A673 (cell line): ENCODE data around the gene RERE. TPM values are rescaled to one million over a fixed set of nuclear protein-coding genes. Genes with fewer than 3 reads are reported as not detected.

Source experiments
- BruUV-seq: library from RNA; stranded (reverse); fragments of 400-500 nt; replicated peaks from 2 replicates; lab custom pipeline; 2021; lab: Mats Ljungman, UMichigan
- CTCF ChIA-PET: fragments of 300-600 bp; sonication (Branson Sonifier 250); formaldehyde crosslinking; loops from one replicate; lab custom pipeline; 2022; ENCODE audit warnings: antibody characterized with exemption; lab: Charles Lee
- POLR2A ChIA-PET: fragments of 300-600 bp; sonication (Branson Sonifier 250); formaldehyde crosslinking; loops from one replicate; lab custom pipeline; 2022; ENCODE audit warnings: antibody characterized with exemption; ENCODE audit not compliant: low non-redundant PET; lab: Charles Lee
- DNase-seq: peaks from one replicate; pipeline ENCODE4 v3.0.0-alpha.2; 2015; ENCODE audit warnings: low spot score
- H3K27ac ChIP-seq: fragments of 200-600 bp; sonication (generic); 2 replicates; pipeline ENCODE4 v1.5.1; 2016; ENCODE audit warnings: mixed run types, low read depth, mild to moderate bottlenecking, mixed read lengths, antibody characterized with exemption, low read length; ENCODE audit not compliant: poor library complexity, severe bottlenecking
- H3K27me3 ChIP-seq: fragments of 200-600 bp; sonication (generic); replicated peaks from 2 replicates; pipeline ENCODE4 v1.6.1; 2017; ENCODE audit warnings: mixed run types, low read depth, mild to moderate bottlenecking, mixed read lengths, antibody characterized with exemption, low read length; ENCODE audit not compliant: insufficient read depth, poor library complexity
- H3K36me3 ChIP-seq: fragments of 200-600 bp; sonication (generic); 2 replicates; pipeline ENCODE4 v1.6.1; 2016; ENCODE audit warnings: mixed run types, mild to moderate bottlenecking, mixed read lengths, antibody characterized with exemption, low read length; ENCODE audit not compliant: insufficient read depth, poor library complexity, severe bottlenecking
- H3K4me1 ChIP-seq: fragments of 200-600 bp; sonication (generic); 2 replicates; pipeline ENCODE4 v1.6.1; 2017; ENCODE audit warnings: mixed run types, mild to moderate bottlenecking, mixed read lengths, antibody characterized with exemption, low read length; ENCODE audit not compliant: insufficient read depth, poor library complexity, severe bottlenecking
- H3K4me3 ChIP-seq: fragments of 200-600 bp; sonication (generic); 2 replicates; pipeline ENCODE4 v1.5.1; 2016; ENCODE audit warnings: low read depth, mixed run types, mild to moderate bottlenecking, mixed read lengths, low read length; ENCODE audit not compliant: poor library complexity, severe bottlenecking
- H3K9me3 ChIP-seq: fragments of 200-600 bp; sonication (generic); 2 replicates; pipeline ENCODE4 v1.6.1; 2016; ENCODE audit warnings: mixed run types, low read depth, mild to moderate bottlenecking, mixed read lengths, antibody characterized with exemption, low read length; ENCODE audit not compliant: poor library complexity, severe bottlenecking
- CTCF ChIP-seq: fragments of 300-800, 200-600 bp; sonication (generic); conservative IDR thresholded peaks from 2 replicates; pipeline ENCODE4 v1.5.1; 2017; ENCODE audit warnings: low read depth, mild to moderate bottlenecking, antibody characterized with exemption, low read length, moderate library complexity, mixed read lengths
- EZH2 ChIP-seq: fragments of 200-600 bp; sonication (generic); IDR thresholded peaks from 2 replicates; pipeline ENCODE4 v1.6.1; 2017; ENCODE audit warnings: borderline replicate concordance, low read depth, mild to moderate bottlenecking, mixed read lengths, antibody characterized with exemption, low read length; ENCODE audit not compliant: poor library complexity, severe bottlenecking
- intact Hi-C: fragments of 100-400 bp; cut with micrococcal nuclease; formaldehyde crosslinking; loops from one replicate; pipeline ENCODE4 v1.10.0; 2022; ENCODE audit not compliant: unreplicated experiment
- total RNA-seq: library from RNA; stranded (reverse); gene quantifications from 2 replicates; pipeline ENCODE4 v1.2.3, GENCODE V29; 2021

The RERE gene
- total RNA-seq, 1 experiment from 2014 or later: 188 TPM

- no peak overlapping the region for H3K27ac ChIP-seq
- peaks cover under 1% of the 10 kb centered on the region for H3K36me3 ChIP-seq
- ChIA-PET CTCF (no interaction called here), POLR2A (interaction anchor here (0.6 kb wide), 1 partner anchor 31 kb away, joined by 4 read pairs; no protein-coding TSS in a partner anchor)
- no peak for DNase-seq
- no peak overlapping the region for H3K4me3 ChIP-seq
- TF ChIP-seq CTCF: no peak
- no peak for TF ChIP-seq EZH2
- BruUV-seq: no TSS peak
- H3K9me3 ChIP-seq: no peaks in the 10 kb centered on the region
- H3K4me1 ChIP-seq: peaks cover 59% of the 10 kb centered on the region
- no peaks in the 10 kb centered on the region for H3K27me3 ChIP-seq
- intact Hi-C loops: no loop called here
Observed at GRCh38 chr1:8384088-8384487, 433.4 kb downstream of the RERE start.

- CTCF ChIA-PET: no interaction called here
- BruUV-seq: no TSS peak
Observed at GRCh38 chr1:8382608-8383505, 434.6 kb downstream of the RERE start.

GRCh38 chr1:8382051-8382505 is 435.4 kb downstream of the RERE start:
- Histone ChIP-seq H3K4me1 (peaks cover 66% of the 10 kb centered on the region), H3K4me3 (no peak overlapping the region), H3K9me3 (no peaks in the 10 kb centered on the region), H3K27me3 (no peaks in the 10 kb centered on the region), H3K36me3 (peaks cover 3% of the 10 kb centered on the region), H3K27ac (peak overlapping the region; percentile 28)
- CTCF ChIA-PET: no interaction called here
- TF ChIP-seq CTCF (no peak), EZH2 (no peak)
- no TSS peak for BruUV-seq
- peak; percentile 47 for DNase-seq
- intact Hi-C loops: no loop called here
- POLR2A ChIA-PET: no interaction called here

More at GRCh38 chr1:8382608-8383505, 434.6 kb downstream of the RERE start:
- peaks cover 70% of the 10 kb centered on the region for H3K4me1 ChIP-seq
- no peak for DNase-seq
- no peak overlapping the region for H3K27ac ChIP-seq
- intact Hi-C loops: no loop called here
- no peak overlapping the region for H3K4me3 ChIP-seq
- H3K9me3 ChIP-seq: no peaks in the 10 kb centered on the region
- POLR2A ChIA-PET: no interaction called here
- TF ChIP-seq EZH2 (no peak), CTCF (no peak)
- H3K36me3 ChIP-seq: no peaks in the 10 kb centered on the region
- no peaks in the 10 kb centered on the region for H3K27me3 ChIP-seq
